Natural killer cell (primary cell): ENCODE data around the gene MAST2. TPM values are rescaled to one million over a fixed set of nuclear protein-coding genes. Genes with fewer than 3 reads are reported as not detected.
A peak's percentile ranks its signal among the peaks of the same experiment; 100 is the strongest.
"Not testable (repeated sequence)": the region's sequence is repeated elsewhere in the genome, so short reads cannot be mapped to it uniquely, and the experiment has no call there.

Experiments
- ATAC-seq, 3 donors: fragments of 150-1000 bp in 2 of 3; fragments of 200-7000 bp in 1 of 3; cut with Tn5 transposase; 1 replicate in 1 of 3; 2 replicates in 2 of 3; pipeline ENCODE4 v1.10.0; 2021; ENCODE audit warnings: mild to moderate bottlenecking in 2 of 3, moderate library complexity in 2 of 3
- DNase-seq, 2 donors: peaks; one replicate each; pipeline versions ENCODE4 v3.0.0 to v3.0.0-alpha.2; 2013 to 2021; ENCODE audit warnings: mixed read lengths in 1 of 2
- H3K27ac ChIP-seq: one replicate; pipeline ENCODE4 v1.5.1; 2013; ENCODE audit warnings: mild to moderate bottlenecking, low read length
- H3K27me3 ChIP-seq: one replicate; pipeline ENCODE4 v1.6.1; 2013; ENCODE audit warnings: low read length; ENCODE audit not compliant: control insufficient read depth, insufficient read depth
- H3K36me3 ChIP-seq: one replicate; pipeline ENCODE4 v1.6.1; 2013; ENCODE audit warnings: low read length; ENCODE audit not compliant: control insufficient read depth, insufficient read depth
- H3K4me1 ChIP-seq: one replicate; pipeline ENCODE4 v1.6.1; 2013; ENCODE audit warnings: low read length; ENCODE audit not compliant: control insufficient read depth, insufficient read depth
- H3K4me3 ChIP-seq: one replicate; pipeline ENCODE4 v1.5.1; 2013; ENCODE audit warnings: low read length
- H3K9me3 ChIP-seq: one replicate; pipeline ENCODE4 v1.6.1; 2013; ENCODE audit warnings: low read length; ENCODE audit not compliant: control insufficient read depth, insufficient read depth
- H3K27ac Mint-ChIP-seq, 2 donors: one replicate each; pipeline ENCODE4 v1.8.0; 2022; ENCODE audit warnings: mild to moderate bottlenecking in 2 of 2, mixed read lengths in 2 of 2, moderate library complexity in 1 of 2
- H3K27me3 Mint-ChIP-seq, 2 donors: one replicate each; pipeline ENCODE4 v1.8.0; 2022; ENCODE audit warnings: low read depth in 2 of 2, mixed read lengths in 2 of 2
- H3K36me3 Mint-ChIP-seq: one replicate; pipeline ENCODE4 v1.8.0; 2022; ENCODE audit warnings: mixed read lengths
- H3K4me1 Mint-ChIP-seq, 2 donors: one replicate each; pipeline ENCODE4 v1.8.0; 2022; ENCODE audit warnings: mixed read lengths in 2 of 2
- H3K4me3 Mint-ChIP-seq: one replicate; pipeline ENCODE4 v1.8.0; 2022; ENCODE audit warnings: mild to moderate bottlenecking, moderate library complexity, mixed read lengths
- H3K9me3 Mint-ChIP-seq, 2 donors: one replicate each; pipeline ENCODE4 v1.8.0; 2022; ENCODE audit warnings: mixed read lengths in 2 of 2
- CTCF ChIP-seq: fragments of 200-600 bp; IDR thresholded peaks from one replicate; pipeline ENCODE4 v1.8.0; 2022; ENCODE audit warnings: antibody characterized with exemption
- WGBS: methylation state at CpG from one replicate; pipeline ENCODE4 v1.1.7; 2013; ENCODE audit warnings: missing lambda C conversion rate; ENCODE audit not compliant: insufficient coverage; 5-methylcytosine and 5-hydroxymethylcytosine counted together
- intact Hi-C: fragments of 100-400 bp; cut with micrococcal nuclease; formaldehyde crosslinking; loops from one replicate; pipeline ENCODE4 v1.14.2; 2022
- total RNA-seq, 4 donors: library from RNA; stranded (reverse); fragments of 120-200 nt in 1 of 4; gene quantifications; one replicate each; pipeline versions ENCODE4 v1.2.3 to v1.2.4, GENCODE V29; 2013 to 2022

MAST2 gene
- total RNA-seq, 3 donors from 2014 or later (not counting 1 experiment from before 2014, with no cell fraction given): 25.3 to 28.6 (median 27.9) TPM

GRCh38 chr1:45924736-45925135, 121.3 kb downstream of the MAST2 start:
- H3K9me3 ChIP-seq: no peaks in the 10 kb centered on the region
- ATAC-seq (no peak), DNase-seq (no peak)
- no peaks in the 10 kb centered on the region for H3K27me3 Mint-ChIP-seq
- 100% methylated on average over 1 of the region's 1 CpG for WGBS
- H3K4me1 ChIP-seq: peaks cover 29% of the 10 kb centered on the region
- no peaks in the 10 kb centered on the region for H3K36me3 Mint-ChIP-seq
- H3K27ac ChIP-seq: no peak overlapping the region
- H3K27me3 ChIP-seq: no peaks in the 10 kb centered on the region
- H3K36me3 ChIP-seq: no peaks in the 10 kb centered on the region
- H3K4me3 ChIP-seq: no peak overlapping the region
- TF ChIP-seq CTCF: no peak
- no peak overlapping the region for H3K4me3 Mint-ChIP-seq
- H3K9me3 Mint-ChIP-seq: no peaks in the 10 kb centered on the region
- intact Hi-C loops: no loop called here
- peak overlapping the region in 1 of 2 donors; percentile 0 for H3K27ac Mint-ChIP-seq
- H3K4me1 Mint-ChIP-seq: peaks cover 47 to 68% of the 10 kb centered on the region in 2 donors

DNA sequence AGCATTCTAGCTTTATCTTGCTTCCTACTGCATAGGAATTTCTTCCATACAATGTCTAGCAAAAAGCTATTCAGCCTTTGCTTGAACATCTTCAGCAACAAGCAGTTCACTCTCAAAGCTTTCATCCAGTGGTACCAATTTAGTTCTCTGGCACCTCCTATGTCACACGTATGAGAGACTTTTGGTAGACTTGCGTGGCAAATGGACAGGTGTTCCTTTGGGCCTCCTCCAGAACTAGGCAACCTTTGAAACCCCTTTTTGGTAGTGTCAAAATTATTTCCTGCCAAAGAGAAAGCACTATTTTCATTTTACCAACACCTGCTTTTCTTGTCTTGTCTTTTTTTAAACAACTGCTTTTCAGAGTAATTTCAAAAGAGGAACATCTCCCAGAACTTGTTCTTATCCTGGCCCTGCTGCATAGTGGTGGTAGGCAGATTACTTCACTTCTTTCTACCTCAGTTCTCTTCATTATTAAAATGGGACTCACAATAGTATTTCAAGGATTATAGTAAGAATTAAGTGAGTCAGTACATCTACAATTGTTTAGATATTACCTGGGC, 122.4 kb downstream of the MAST2 start:
- peaks cover 29% of the 10 kb centered on the region for H3K4me1 ChIP-seq
- no peaks in the 10 kb centered on the region for H3K36me3 Mint-ChIP-seq
- no peaks in the 10 kb centered on the region for H3K9me3 Mint-ChIP-seq
- H3K27ac ChIP-seq: no peak overlapping the region
- ATAC-seq: no peak
- WGBS: 56% methylated on average over 2 of the region's 2 CpGs
- intact Hi-C loops: no loop called here
- H3K36me3 ChIP-seq: no peaks in the 10 kb centered on the region
- no peaks in the 10 kb centered on the region for H3K27me3 ChIP-seq
- H3K9me3 ChIP-seq: no peaks in the 10 kb centered on the region
- H3K27ac Mint-ChIP-seq: peak overlapping the region; percentile 0 to 55
- no peak overlapping the region for H3K4me3 Mint-ChIP-seq
- no peak for DNase-seq
- no peaks in the 10 kb centered on the region for H3K27me3 Mint-ChIP-seq
- no peak for TF ChIP-seq CTCF
- peaks cover 45 to 75% of the 10 kb centered on the region in 2 donors for H3K4me1 Mint-ChIP-seq
- no peak overlapping the region for H3K4me3 ChIP-seq

- Histone ChIP-seq H3K9me3 (no peaks in the 10 kb centered on the region), H3K4me1 (peaks cover 26% of the 10 kb centered on the region), H3K27me3 (no peaks in the 10 kb centered on the region), H3K4me3 (no peak overlapping the region), H3K27ac (no peak overlapping the region), H3K36me3 (no peaks in the 10 kb centered on the region)
- Mint-ChIP-seq H3K27me3 (no peaks in the 10 kb centered on the region), H3K9me3 (no peaks in the 10 kb centered on the region), H3K36me3 (no peaks in the 10 kb centered on the region), H3K4me3 (no peak overlapping the region), H3K27ac (peak overlapping the region; percentile 0 to 55), H3K4me1 (peaks cover 45 to 72% of the 10 kb centered on the region in 2 donors)
- DNase-seq: no peak
- intact Hi-C loops: no loop called here
- WGBS: 100% methylated on average over 1 of the region's 2 CpGs
- no peak for ATAC-seq
- TF ChIP-seq CTCF: no peak
Observed at GRCh38 chr1:45926330-45926729, 122.9 kb downstream of the MAST2 start.

GRCh38 chr1:45927231-45927915, 124.0 kb downstream of the MAST2 start:
- H3K4me3 Mint-ChIP-seq, H3K27ac ChIP-seq, H3K36me3 ChIP-seq, H3K27me3 ChIP-seq, H3K9me3 Mint-ChIP-seq, H3K27me3 Mint-ChIP-seq, H3K9me3 ChIP-seq, intact Hi-C loops, ATAC-seq, H3K4me3 ChIP-seq, DNase-seq, H3K36me3 Mint-ChIP-seq: not testable (repeated sequence)
- 93% methylated on average over 14 of the region's 14 CpGs for WGBS
- H3K4me1 ChIP-seq: peaks cover 17% of the 10 kb centered on the region
- Mint-ChIP-seq H3K4me1 (peaks cover 45 to 70% of the 10 kb centered on the region in 2 donors), H3K27ac (peak overlapping the region in 1 of 2 donors; percentile 84)
